Endothelial cell of umbilical vein (primary cell): Measurements from ENCODE around the gene CYP4F3. TPM values are rescaled to one million over a fixed set of nuclear protein-coding genes. Genes with fewer than 3 reads are reported as not detected.

Experiments
- BruUV-seq: library from RNA; stranded (reverse); fragments of 400-500 nt; replicated peaks from 2 replicates; lab custom pipeline; 2021; lab: Mats Ljungman, UMichigan
- CTCF ChIA-PET: fragments of 300-600, 350-600 bp; sonication (Branson Sonifier 250); formaldehyde crosslinking; loops from one replicate; lab custom pipeline; 2021; ENCODE audit warnings: antibody characterized with exemption, inconsistent platforms; lab: Charles Lee
- POLR2A ChIA-PET: fragments of 300-600, 350-600 bp; sonication (Branson Sonifier 250); formaldehyde crosslinking; loops from one replicate; lab custom pipeline; 2021; ENCODE audit warnings: antibody characterized with exemption, inconsistent platforms; lab: Charles Lee
- DNase-seq: peaks from one replicate; pipeline ENCODE4 v3.0.0-alpha.2; 2011; ENCODE audit warnings: low read depth, low spot score
- FAIRE-seq: peaks from 2 replicates; lab custom pipeline; 2011; peaks lifted over from hg19 to GRCh38; lab: Jason Lieb, UNC
- H2AFZ ChIP-seq: 2 replicates; pipeline ENCODE4 v1.6.0; 2012; ENCODE audit warnings: low read depth, low read length, control low read depth, inconsistent platforms
- H3K27ac ChIP-seq: 2 replicates; pipeline ENCODE4 v1.5.1; 2011; ENCODE audit warnings: low read depth, mild to moderate bottlenecking, control low read depth, low read length, moderate library complexity; ENCODE audit not compliant: insufficient read depth
- H3K27me3 ChIP-seq, 2 experiments: 2 replicates each; pipeline versions ENCODE4 v1.6.0 to v1.6.1; 2011; ENCODE audit warnings: low read length in 2 of 2, mixed read lengths in 1 of 2; ENCODE audit not compliant: control insufficient read depth in 2 of 2, insufficient read depth in 2 of 2
- H3K36me3 ChIP-seq, 2 experiments: 2 replicates in 1 of 2; 3 replicates in 1 of 2; pipeline ENCODE4 v1.5.1; 2011; ENCODE audit warnings: low read length in 2 of 2, mild to moderate bottlenecking in 1 of 2, moderate library complexity in 1 of 2; ENCODE audit not compliant: control insufficient read depth in 2 of 2, insufficient read depth in 2 of 2; ENCODE audit errors: extremely low read depth in 1 of 2
- H3K4me1 ChIP-seq: 3 replicates; pipeline ENCODE4 v1.5.1; 2011; ENCODE audit warnings: mild to moderate bottlenecking, low read length; ENCODE audit not compliant: control insufficient read depth, insufficient read depth; ENCODE audit errors: extremely low read depth
- H3K4me2 ChIP-seq: 2 replicates; pipeline ENCODE4 v1.6.1; 2011; ENCODE audit warnings: low read length, control low read depth, mixed read lengths; ENCODE audit not compliant: insufficient read depth
- H3K4me3 ChIP-seq, 3 experiments: fragments of 200-600 bp in 1 of 3; sonication (generic), shearing (Covaris generic) in 1 of 3; replicated peaks in 1 of 3; 2 replicates each; pipeline ENCODE4 v1.5.1; 2011 to 2016; ENCODE audit warnings: control low read depth in 3 of 3, low read length in 3 of 3, mild to moderate bottlenecking in 2 of 3, inconsistent platforms in 1 of 3, low read depth in 1 of 3, moderate library complexity in 1 of 3; ENCODE audit not compliant: insufficient read depth in 1 of 3
- H3K79me2 ChIP-seq: 2 replicates; pipeline ENCODE4 v1.6.0; 2012; ENCODE audit warnings: low read length, inconsistent platforms; ENCODE audit not compliant: control insufficient read depth, insufficient read depth
- H3K9ac ChIP-seq: replicated peaks from 2 replicates; pipeline ENCODE3; 2011; ENCODE audit warnings: low read length, control low read depth; ENCODE audit not compliant: insufficient read depth; ENCODE audit errors: extremely low read depth
- H3K9me1 ChIP-seq: replicated peaks from 3 replicates; pipeline ENCODE4 v1.6.0; 2011; ENCODE audit warnings: mild to moderate bottlenecking, low read length; ENCODE audit not compliant: control insufficient read depth, insufficient read depth; ENCODE audit errors: extremely low read depth
- H3K9me3 ChIP-seq: replicated peaks from 2 replicates; pipeline ENCODE4 v1.5.1; 2012; ENCODE audit warnings: low read length, inconsistent platforms; ENCODE audit not compliant: control insufficient read depth, insufficient read depth
- H4K20me1 ChIP-seq: replicated peaks from 2 replicates; pipeline ENCODE3; 2011; ENCODE audit warnings: mild to moderate bottlenecking, low read length; ENCODE audit not compliant: control insufficient read depth, insufficient read depth; ENCODE audit errors: extremely low read depth
- CTCF ChIP-seq, 2 donors: IDR thresholded peaks; 1 replicate in 1 of 2; 2 replicates in 1 of 2; pipeline ENCODE4 v1.5.1; 2011; ENCODE audit warnings: low read length in 2 of 2, mild to moderate bottlenecking in 2 of 2, moderate library complexity in 2 of 2, control low read depth in 1 of 2, inconsistent platforms in 1 of 2, low read depth in 1 of 2; ENCODE audit not compliant: insufficient read depth in 1 of 2; ENCODE audit errors: extremely low read depth in 1 of 2
- EZH2 ChIP-seq: IDR thresholded peaks from 2 replicates; pipeline ENCODE4 v1.6.1; 2012; ENCODE audit warnings: borderline replicate concordance, low read depth, mild to moderate bottlenecking, moderate library complexity, low read length, inconsistent platforms; ENCODE audit not compliant: severe bottlenecking
- FOS ChIP-seq: IDR thresholded peaks from 2 replicates; pipeline ENCODE4 v1.6.1; 2011; ENCODE audit warnings: mild to moderate bottlenecking, low read length, moderate library complexity, borderline replicate concordance; ENCODE audit not compliant: insufficient read depth
- GATA2 ChIP-seq: IDR thresholded peaks from 2 replicates; pipeline ENCODE4 v1.7.0; 2011; ENCODE audit warnings: low read depth, mild to moderate bottlenecking, moderate library complexity, mixed read lengths, low read length; ENCODE audit not compliant: insufficient read length, insufficient read depth
- JUN ChIP-seq: IDR thresholded peaks from 2 replicates; pipeline ENCODE4 v1.6.1; 2011; ENCODE audit warnings: borderline replicate concordance, low read depth; ENCODE audit not compliant: insufficient read length, insufficient read depth
- MAX ChIP-seq: IDR thresholded peaks from 2 replicates; pipeline ENCODE4 v1.6.1; 2011; ENCODE audit not compliant: insufficient read depth, insufficient read length
- MYC ChIP-seq: IDR thresholded peaks from one replicate; pipeline ENCODE4 v1.6.1; 2011; ENCODE audit warnings: mild to moderate bottlenecking, low read depth, low read length
- POLR2A ChIP-seq: IDR thresholded peaks from 2 replicates; pipeline ENCODE4 v1.6.1; 2012; ENCODE audit warnings: low read depth, mild to moderate bottlenecking, control low read depth, low read length
- POLR2AphosphoS5 ChIP-seq: IDR thresholded peaks from 2 replicates; pipeline ENCODE4 v1.6.1; 2012; ENCODE audit warnings: low read depth, mild to moderate bottlenecking, control low read depth, low read length, moderate library complexity; ENCODE audit not compliant: insufficient read depth
- dilution Hi-C: fragments of 300-500 bp; cut with MboI; formaldehyde crosslinking; loops from one replicate; pipeline ENCODE4 v1.15.0; 2019; ENCODE audit warnings: low sequenced_read_pairs; ENCODE audit not compliant: extremely low pct_ligation_motif_present
- intact Hi-C: fragments of 100-400 bp; cut with micrococcal nuclease; formaldehyde crosslinking; loops from one replicate; pipeline ENCODE4 v1.10.0; 2022
- polyA plus RNA-seq, 4 experiments: library from polyadenylated mRNA; depleted of rRNA in 3 of 4; stranded (reverse) in 3 of 4; unstranded in 1 of 4; fragments of >200 nt; gene quantifications; 2 replicates each; pipeline versions ENCODE4 v1.2.1 to v1.2.3, GENCODE V29; 2011 to 2012; ENCODE audit warnings: missing spikeins in 1 of 4
- total RNA-seq: library from RNA; stranded (reverse); gene quantifications from 2 replicates; pipeline ENCODE4 v1.2.3, GENCODE V29; 2021

CYP4F3 gene
- total and polyA plus RNA-seq, 2 donors (not counting 3 experiments of a cell fraction or from before 2014, with no cell fraction given), result not detected

DNA sequence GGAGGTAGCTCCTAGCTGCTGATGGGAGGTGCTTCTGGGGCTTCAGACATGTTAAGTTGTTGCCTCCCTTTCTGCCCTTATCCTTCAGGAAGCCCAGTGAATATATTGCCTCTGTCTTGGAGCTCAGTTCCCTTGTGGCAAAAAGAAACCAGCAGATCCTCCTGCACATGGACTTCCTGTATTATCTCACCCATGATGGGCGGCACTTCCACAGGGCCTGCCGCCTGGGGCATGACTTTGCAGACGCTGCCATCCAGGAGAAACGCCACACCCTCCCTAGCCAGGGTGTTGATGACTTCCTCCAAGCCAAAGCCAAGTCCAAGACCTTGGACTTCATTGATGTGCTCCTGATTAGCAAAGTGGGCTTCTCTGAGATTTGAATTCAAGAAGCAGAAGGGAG is 26.2 kb downstream of the CYP4F3 start:
- BruUV-seq, result no TSS peak
- H3K9ac ChIP-seq, result no peak overlapping the region
- H3K79me2 ChIP-seq, result no peaks in the 10 kb centered on the region
- dilution Hi-C loops, result no loop called here
- H3K27ac ChIP-seq, result no peak overlapping the region
- no peaks in the 10 kb centered on the region for H3K4me1 ChIP-seq
- H2AFZ ChIP-seq, result no peak overlapping the region
- TF ChIP-seq POLR2AphosphoS5 (no peak), FOS (no peak), JUN (no peak), GATA2 (no peak), MAX (no peak), MYC (no peak), EZH2 (no peak), POLR2A (no peak), CTCF (IDR thresholded peaks at IDR 0.05; ENCODE audit: extremely low read depth in 1 of 2, insufficient read depth in 1 of 2, low read depth in 1 of 2, low read length in 2 of 2) (no peak)
- no peak for DNase-seq
- no peak overlapping the region for H3K4me3 ChIP-seq
- H3K4me2 ChIP-seq, result no peak overlapping the region
- no peaks in the 10 kb centered on the region for H4K20me1 ChIP-seq
- H3K9me3 ChIP-seq, result no peaks in the 10 kb centered on the region
- FAIRE-seq, result no peak
- H3K27me3 ChIP-seq, result no peaks in the 10 kb centered on the region
- POLR2A ChIA-PET, result no interaction called here
- H3K36me3 ChIP-seq, result no peaks in the 10 kb centered on the region
- H3K9me1 ChIP-seq, result no peaks in the 10 kb centered on the region
- CTCF ChIA-PET, result interaction anchor here (0.6 kb wide), 1 partner anchor 1283 kb away, joined by 3 read pairs; no protein-coding TSS in a partner anchor
- intact Hi-C loops, result no loop called here
